GM06990 (cell line): ENCODE results near the gene CCT6B.

Experiments
- DNase-seq: peaks from one replicate; pipeline ENCODE4 v3.0.0-alpha.2; 2011; ENCODE audit not compliant: insufficient read length; ENCODE audit errors: extremely low read depth
- H3K27me3 ChIP-seq: replicated peaks from 2 replicates; pipeline ENCODE4 v1.6.0; 2011; ENCODE audit warnings: low read length; ENCODE audit not compliant: control insufficient read depth, insufficient read depth
- H3K36me3 ChIP-seq: 2 replicates; pipeline ENCODE4 v1.5.1; 2011; ENCODE audit warnings: low read length; ENCODE audit not compliant: control insufficient read depth, insufficient read depth
- H3K4me3 ChIP-seq: replicated peaks from 2 replicates; pipeline ENCODE4 v1.5.1; 2011; ENCODE audit warnings: low read depth, mild to moderate bottlenecking, control low read depth, low read length
- TF ChIP-seq, protein P1 (sequence below): IDR thresholded peaks from 2 replicates; pipeline ENCODE4 v1.5.1; 2011; ENCODE audit warnings: low read length, control low read depth, mild to moderate bottlenecking, inconsistent platforms; ENCODE audit not compliant: insufficient read depth, poor library complexity, severe bottlenecking

CCT6B gene

DNA sequence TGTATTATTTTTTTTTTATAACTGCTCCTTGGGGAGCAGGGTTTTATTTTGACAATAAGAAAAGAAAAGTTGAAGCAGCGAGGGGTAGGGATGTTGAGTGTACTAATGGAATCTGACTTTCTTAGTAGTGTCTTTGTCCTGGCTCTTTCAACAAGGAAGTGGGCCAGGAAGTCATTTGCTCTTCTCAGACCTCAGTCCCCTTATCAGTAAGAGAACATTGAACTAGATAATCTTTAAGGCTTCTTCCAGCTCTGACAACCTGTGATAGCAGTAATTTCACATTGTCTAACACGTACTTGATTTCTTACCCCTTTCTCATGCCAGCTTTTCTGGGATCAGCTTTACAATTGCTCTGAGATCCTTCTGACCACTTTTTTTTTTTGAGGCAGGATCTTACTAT, 27.4 kb upstream of the CCT6B start:
- Histone ChIP-seq H3K4me3 (no peak overlapping the region), H3K27me3 (no peaks in the 10 kb centered on the region), H3K36me3 (peaks cover 13% of the 10 kb centered on the region)
- TF ChIP-seq, protein P1, sequence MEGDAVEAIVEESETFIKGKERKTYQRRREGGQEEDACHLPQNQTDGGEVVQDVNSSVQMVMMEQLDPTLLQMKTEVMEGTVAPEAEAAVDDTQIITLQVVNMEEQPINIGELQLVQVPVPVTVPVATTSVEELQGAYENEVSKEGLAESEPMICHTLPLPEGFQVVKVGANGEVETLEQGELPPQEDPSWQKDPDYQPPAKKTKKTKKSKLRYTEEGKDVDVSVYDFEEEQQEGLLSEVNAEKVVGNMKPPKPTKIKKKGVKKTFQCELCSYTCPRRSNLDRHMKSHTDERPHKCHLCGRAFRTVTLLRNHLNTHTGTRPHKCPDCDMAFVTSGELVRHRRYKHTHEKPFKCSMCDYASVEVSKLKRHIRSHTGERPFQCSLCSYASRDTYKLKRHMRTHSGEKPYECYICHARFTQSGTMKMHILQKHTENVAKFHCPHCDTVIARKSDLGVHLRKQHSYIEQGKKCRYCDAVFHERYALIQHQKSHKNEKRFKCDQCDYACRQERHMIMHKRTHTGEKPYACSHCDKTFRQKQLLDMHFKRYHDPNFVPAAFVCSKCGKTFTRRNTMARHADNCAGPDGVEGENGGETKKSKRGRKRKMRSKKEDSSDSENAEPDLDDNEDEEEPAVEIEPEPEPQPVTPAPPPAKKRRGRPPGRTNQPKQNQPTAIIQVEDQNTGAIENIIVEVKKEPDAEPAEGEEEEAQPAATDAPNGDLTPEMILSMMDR = no peak
- DNase-seq = no peak

DNA sequence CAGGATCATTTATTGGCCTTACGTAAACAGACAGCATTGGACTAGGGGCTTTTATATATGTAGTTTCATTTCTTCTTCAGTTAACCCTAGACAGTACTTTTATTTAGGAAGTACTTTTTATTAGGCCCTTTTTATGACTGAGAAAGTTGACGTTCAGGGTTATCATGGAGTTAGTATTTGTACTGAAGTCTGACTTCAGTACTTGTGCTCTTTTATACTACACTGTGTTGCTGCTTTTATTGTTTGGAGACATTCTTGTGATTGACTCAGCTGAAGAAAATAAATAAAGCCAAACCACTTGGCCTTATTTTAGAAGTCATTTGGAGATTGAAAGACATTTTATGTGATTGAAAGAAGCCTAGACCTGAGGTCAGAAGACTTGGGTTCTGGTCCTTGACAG, 26.0 kb upstream of the CCT6B start:
- peaks cover 7% of the 10 kb centered on the region for H3K36me3 ChIP-seq
- TF ChIP-seq, protein P1 = no peak
- no peaks in the 10 kb centered on the region for H3K27me3 ChIP-seq
- H3K4me3 ChIP-seq = no peak overlapping the region
- no peak for DNase-seq

DNA sequence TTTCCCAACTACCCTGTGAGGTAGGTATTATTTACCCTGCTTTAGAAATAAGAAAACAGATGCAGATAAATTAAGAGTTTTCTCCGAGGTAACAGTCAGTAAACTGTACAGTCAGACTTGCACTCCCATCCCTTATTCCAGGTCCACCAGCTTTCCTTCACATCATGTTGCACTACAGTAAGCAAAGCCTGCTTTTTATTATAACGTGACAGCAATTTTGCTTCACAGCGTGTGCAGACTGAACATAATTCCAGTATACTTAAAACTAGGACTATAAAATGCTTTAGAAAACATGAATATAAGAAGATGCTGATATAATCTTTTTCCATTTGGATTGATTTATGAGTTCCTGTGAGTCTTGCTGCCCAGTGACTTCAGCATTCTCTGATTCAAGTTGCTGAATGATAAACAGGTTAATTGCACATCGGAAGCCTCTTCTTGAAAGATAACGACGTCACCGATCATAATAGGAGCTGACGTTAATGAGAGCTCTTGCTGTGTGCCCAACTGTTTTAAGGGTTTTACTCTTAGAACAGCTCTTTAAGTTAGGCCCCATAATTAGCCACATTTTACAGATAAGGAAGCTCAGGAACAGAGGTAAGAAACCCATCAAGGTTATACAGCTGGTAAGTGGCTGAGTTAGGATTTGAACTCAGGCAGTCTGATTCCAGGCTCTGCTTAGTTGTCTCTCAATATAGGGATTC, 20.4 kb upstream of the CCT6B start:
- TF ChIP-seq, protein P1 = no peak
- no peak for DNase-seq

DNA sequence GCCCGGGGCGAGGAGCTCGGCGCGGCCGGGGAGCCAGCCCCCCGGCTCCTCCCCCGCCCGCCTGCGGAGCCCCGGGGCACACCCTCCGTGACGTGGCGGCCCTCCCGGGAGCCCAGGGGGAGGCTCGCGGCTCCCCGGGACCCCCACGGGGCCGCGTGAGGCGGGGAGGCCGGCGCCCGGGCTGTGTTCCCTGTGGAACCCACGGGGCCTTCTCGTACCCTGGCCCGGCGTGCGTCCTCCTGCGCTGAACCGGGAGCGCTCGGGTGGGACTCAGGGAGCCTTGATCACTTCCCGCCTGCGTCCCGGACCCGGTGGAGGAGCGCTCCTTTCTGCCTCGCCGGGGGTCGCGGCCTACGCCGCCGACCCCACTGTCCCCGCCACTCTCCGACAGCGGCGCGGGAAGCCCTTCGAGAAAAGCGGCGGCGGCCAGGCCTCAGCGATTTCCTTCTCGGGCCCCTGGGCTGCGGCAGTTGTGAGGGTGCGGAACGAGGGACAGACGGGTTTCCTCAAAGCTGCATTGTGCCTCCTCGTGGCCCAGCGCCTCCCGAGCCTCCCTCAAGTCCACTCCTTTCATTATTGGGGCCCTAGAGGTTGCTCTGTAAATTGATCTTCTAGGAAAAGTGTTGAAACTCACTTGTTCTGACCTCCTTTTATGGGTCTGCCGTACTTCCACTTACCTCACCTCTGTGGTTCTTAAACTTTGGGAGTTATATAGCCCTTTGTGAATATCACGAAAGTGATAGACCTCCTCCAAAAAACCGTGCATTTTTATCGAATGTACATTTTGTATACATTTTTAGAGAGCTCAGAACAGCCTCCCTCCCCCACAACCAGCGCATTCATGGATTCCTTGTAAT, 19.6 kb upstream of the CCT6B start:
- Histone ChIP-seq H3K4me3 (peak overlapping the region; percentile 90), H3K27me3 (no peaks in the 10 kb centered on the region), H3K36me3 (no peaks in the 10 kb centered on the region)
- DNase-seq = peak; percentile 75
- TF ChIP-seq, protein P1 = no peak

More for the DNA sequence above, 20.4 kb upstream of the CCT6B start:
- peak overlapping the region; percentile 90 for H3K4me3 ChIP-seq
- H3K36me3 ChIP-seq = no peaks in the 10 kb centered on the region
- no peaks in the 10 kb centered on the region for H3K27me3 ChIP-seq

DNA sequence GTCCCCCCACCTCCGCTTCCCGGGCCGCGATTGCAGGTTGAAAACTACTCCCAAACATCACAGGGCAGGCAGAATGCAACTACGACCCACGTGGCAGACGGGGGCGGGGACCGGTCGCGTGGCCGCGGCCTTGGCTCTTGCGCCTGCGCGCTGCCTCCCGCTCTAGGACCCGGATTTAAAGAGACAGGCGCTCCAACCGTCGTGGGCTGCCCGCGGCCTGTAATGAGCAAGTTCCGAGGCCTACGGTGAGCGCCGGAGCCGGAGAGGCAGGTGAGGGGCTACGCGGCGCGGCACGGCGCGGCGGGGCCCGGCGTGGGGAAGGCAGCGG, 19.1 kb upstream of the CCT6B start, which contains the start of gene LIG3:
LIG3 (plus strand) TSS at position 160 of the 328 bp plus-strand sequence. CDS start 2,494 bp downstream, outside the sequence.
- H3K36me3 ChIP-seq = no peaks in the 10 kb centered on the region
- peak within 1 kb of the TSS; percentile 90 for H3K4me3 ChIP-seq
- DNase-seq = peak; percentile 95
- no peaks in the 10 kb centered on the region for H3K27me3 ChIP-seq
- TF ChIP-seq, protein P1 = no peak
